ENCODE measurements around the gene ATP6V1E1.

Gene ATP6V1E1

DNA sequence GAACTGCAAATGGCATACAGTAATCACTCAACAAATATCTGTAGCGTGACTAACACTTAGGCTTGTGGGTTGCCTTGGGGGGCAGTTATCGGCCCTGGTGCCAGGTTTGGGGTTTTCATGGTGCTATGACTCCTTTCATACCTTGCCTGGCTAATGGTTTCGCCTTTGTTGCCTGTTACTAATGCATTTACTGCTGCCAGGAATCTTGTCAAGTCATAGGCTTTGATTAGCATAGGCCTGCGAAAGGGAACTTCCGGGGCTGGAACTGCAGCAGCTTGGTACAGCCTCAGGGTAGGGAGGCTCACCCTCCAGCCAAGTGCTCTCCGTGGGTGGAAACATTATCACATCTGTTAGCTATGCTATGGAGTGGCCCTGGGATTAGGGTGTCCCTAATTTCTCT is 52.1 kb downstream of the ATP6V1E1 start:
- no peaks in the 10 kb centered on the region for H3K4me1 ChIP-seq (ENCODE audit: insufficient read depth, low read length, poor library complexity, severe bottlenecking)
- H4K20me1 ChIP-seq (ENCODE audit: insufficient read depth, low read length, poor library complexity, severe bottlenecking), result no peaks in the 10 kb centered on the region
- H3K36me3 ChIP-seq (ENCODE audit: insufficient read depth, low read length), result no peaks in the 10 kb centered on the region
- no peaks in the 10 kb centered on the region for H3K9me2 ChIP-seq (replicated peaks; ENCODE audit: low read depth, low read length)
- no peaks in the 10 kb centered on the region for H3K9me3 ChIP-seq (ENCODE audit: insufficient read depth, low read depth, low read length)
- H3K79me2 ChIP-seq (ENCODE audit: insufficient read depth, low read length), result no peaks in the 10 kb centered on the region
- H3K27me3 ChIP-seq (ENCODE audit: insufficient read depth, low read length, poor library complexity, severe bottlenecking), result no peaks in the 10 kb centered on the region
- TF ChIP-seq, protein P1, sequence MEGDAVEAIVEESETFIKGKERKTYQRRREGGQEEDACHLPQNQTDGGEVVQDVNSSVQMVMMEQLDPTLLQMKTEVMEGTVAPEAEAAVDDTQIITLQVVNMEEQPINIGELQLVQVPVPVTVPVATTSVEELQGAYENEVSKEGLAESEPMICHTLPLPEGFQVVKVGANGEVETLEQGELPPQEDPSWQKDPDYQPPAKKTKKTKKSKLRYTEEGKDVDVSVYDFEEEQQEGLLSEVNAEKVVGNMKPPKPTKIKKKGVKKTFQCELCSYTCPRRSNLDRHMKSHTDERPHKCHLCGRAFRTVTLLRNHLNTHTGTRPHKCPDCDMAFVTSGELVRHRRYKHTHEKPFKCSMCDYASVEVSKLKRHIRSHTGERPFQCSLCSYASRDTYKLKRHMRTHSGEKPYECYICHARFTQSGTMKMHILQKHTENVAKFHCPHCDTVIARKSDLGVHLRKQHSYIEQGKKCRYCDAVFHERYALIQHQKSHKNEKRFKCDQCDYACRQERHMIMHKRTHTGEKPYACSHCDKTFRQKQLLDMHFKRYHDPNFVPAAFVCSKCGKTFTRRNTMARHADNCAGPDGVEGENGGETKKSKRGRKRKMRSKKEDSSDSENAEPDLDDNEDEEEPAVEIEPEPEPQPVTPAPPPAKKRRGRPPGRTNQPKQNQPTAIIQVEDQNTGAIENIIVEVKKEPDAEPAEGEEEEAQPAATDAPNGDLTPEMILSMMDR (conservative IDR thresholded peaks at IDR 0.05; ENCODE audit: low read length), result no peak
- TF ChIP-seq EZH2phosphoT487 (IDR thresholded peaks at IDR 0.05; ENCODE audit: borderline replicate concordance), result no peak
- no peak overlapping the region for H3K4me3 ChIP-seq (ENCODE audit: low read length, poor library complexity, severe bottlenecking)
- H2AFZ ChIP-seq (ENCODE audit: low read length), result no peak overlapping the region
- no peaks in the 10 kb centered on the region for H3F3A ChIP-seq (ENCODE audit: low read depth)
- H3K4me2 ChIP-seq (ENCODE audit: low read depth, low read length, poor library complexity, severe bottlenecking), result no peak overlapping the region
- no peak overlapping the region for H3K9ac ChIP-seq (ENCODE audit: low read depth, low read length, poor library complexity, severe bottlenecking)

DNA sequence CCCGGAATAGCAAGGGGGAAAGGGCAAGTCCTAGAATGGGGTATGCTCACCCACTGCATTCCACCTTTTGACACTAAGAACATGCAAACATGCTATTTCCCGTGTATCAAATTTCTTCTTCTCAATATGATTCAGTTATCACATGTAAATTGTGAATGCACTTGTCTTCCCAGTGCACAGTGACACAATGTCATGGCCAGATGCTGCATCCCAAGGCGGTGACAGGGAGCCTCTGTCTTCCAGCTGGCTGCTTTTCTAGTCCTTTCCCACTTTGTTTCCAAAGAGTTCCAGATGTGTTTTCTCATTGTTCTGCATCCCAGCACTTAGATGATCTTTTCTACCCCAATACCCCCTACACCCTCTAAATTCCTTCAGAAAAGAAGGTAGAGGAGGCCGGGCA is 52.9 kb downstream of the ATP6V1E1 start:
- Histone ChIP-seq H3K36me3 (ENCODE audit: insufficient read depth, low read length) (no peaks in the 10 kb centered on the region), H3K9me2 (replicated peaks; ENCODE audit: low read depth, low read length) (no peaks in the 10 kb centered on the region), H3K4me1 (ENCODE audit: insufficient read depth, low read length, poor library complexity, severe bottlenecking) (no peaks in the 10 kb centered on the region), H3K4me3 (ENCODE audit: low read length, poor library complexity, severe bottlenecking) (no peak overlapping the region), H3K9ac (ENCODE audit: low read depth, low read length, poor library complexity, severe bottlenecking) (no peak overlapping the region), H3K9me3 (ENCODE audit: insufficient read depth, low read depth, low read length) (no peaks in the 10 kb centered on the region), H4K20me1 (ENCODE audit: insufficient read depth, low read length, poor library complexity, severe bottlenecking) (no peaks in the 10 kb centered on the region), H2AFZ (ENCODE audit: low read length) (no peak overlapping the region), H3K79me2 (ENCODE audit: insufficient read depth, low read length) (no peaks in the 10 kb centered on the region), H3K27me3 (ENCODE audit: insufficient read depth, low read length, poor library complexity, severe bottlenecking) (no peaks in the 10 kb centered on the region), H3F3A (ENCODE audit: low read depth) (no peaks in the 10 kb centered on the region), H3K4me2 (ENCODE audit: low read depth, low read length, poor library complexity, severe bottlenecking) (no peak overlapping the region)
- TF ChIP-seq, protein P1 (conservative IDR thresholded peaks at IDR 0.05; ENCODE audit: low read length), result no peak
- TF ChIP-seq EZH2phosphoT487 (IDR thresholded peaks at IDR 0.05; ENCODE audit: borderline replicate concordance), result no peak

DNA sequence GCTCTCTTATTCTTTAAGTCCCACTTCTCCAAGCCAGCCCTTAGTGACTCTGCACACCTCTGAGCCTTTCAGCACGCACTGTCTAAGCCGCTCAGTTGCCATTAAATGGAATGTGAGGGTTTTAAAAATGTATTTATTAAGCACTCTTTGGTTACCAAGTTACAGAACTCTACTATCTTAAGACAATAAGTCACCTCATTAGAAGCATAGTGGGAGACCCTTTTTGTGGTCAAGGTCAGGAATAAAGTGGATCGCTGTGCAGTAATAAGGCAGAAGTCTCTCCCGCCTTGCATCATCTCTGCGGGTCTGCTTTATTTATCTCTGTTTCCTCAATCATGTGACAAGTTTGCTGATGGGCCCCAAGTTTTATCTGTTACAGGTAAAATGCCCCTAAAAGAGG is 53.4 kb downstream of the ATP6V1E1 start:
- H3K27me3 ChIP-seq (ENCODE audit: insufficient read depth, low read length, poor library complexity, severe bottlenecking), result no peaks in the 10 kb centered on the region
- H3F3A ChIP-seq (ENCODE audit: low read depth), result no peaks in the 10 kb centered on the region
- H3K36me3 ChIP-seq (ENCODE audit: insufficient read depth, low read length), result no peaks in the 10 kb centered on the region
- H2AFZ ChIP-seq (ENCODE audit: low read length), result no peak overlapping the region
- no peak overlapping the region for H3K4me2 ChIP-seq (ENCODE audit: low read depth, low read length, poor library complexity, severe bottlenecking)
- no peak overlapping the region for H3K9ac ChIP-seq (ENCODE audit: low read depth, low read length, poor library complexity, severe bottlenecking)
- H3K9me3 ChIP-seq (ENCODE audit: insufficient read depth, low read depth, low read length), result no peaks in the 10 kb centered on the region
- no peaks in the 10 kb centered on the region for H3K79me2 ChIP-seq (ENCODE audit: insufficient read depth, low read length)
- TF ChIP-seq EZH2phosphoT487 (IDR thresholded peaks at IDR 0.05; ENCODE audit: borderline replicate concordance), result no peak
- TF ChIP-seq, protein P1 (conservative IDR thresholded peaks at IDR 0.05; ENCODE audit: low read length), result no peak
- H3K9me2 ChIP-seq (replicated peaks; ENCODE audit: low read depth, low read length), result no peaks in the 10 kb centered on the region
- no peak overlapping the region for H3K4me3 ChIP-seq (ENCODE audit: low read length, poor library complexity, severe bottlenecking)
- H3K4me1 ChIP-seq (ENCODE audit: insufficient read depth, low read length, poor library complexity, severe bottlenecking), result no peaks in the 10 kb centered on the region
- no peaks in the 10 kb centered on the region for H4K20me1 ChIP-seq (ENCODE audit: insufficient read depth, low read length, poor library complexity, severe bottlenecking)

Measured in Loucy (cell line).